Measurements from ENCODE around the gene SAPCD2.

The SAPCD2 gene

GRCh38 chr9:137117269-137117731, 46.9 kb upstream of the SAPCD2 start:
- no peaks in the 10 kb centered on the region for H3K9me3 ChIP-seq (ENCODE audit: control insufficient read depth, insufficient read depth, low read depth, low read length)
- CTCF ChIA-PET: interaction anchor here (0.9 to 10.2 kb wide), 7 partner anchors 9 to 120 kb away, joined by 3 to 69 read pairs (median 5); partner anchors contain the start of genes CYSRT1 and RNF224
- H3K36me3 ChIP-seq (ENCODE audit: control insufficient read depth in 2 of 2, insufficient read depth in 1 of 2, low read length in 2 of 2): no peaks in the 10 kb centered on the region; a peak in 1 of 3 replicates
- no peaks in the 10 kb centered on the region for H3K4me1 ChIP-seq (ENCODE audit: control insufficient read depth, insufficient read depth, low read length)
- no peak overlapping the region for H3K27ac ChIP-seq (ENCODE audit: extremely low read depth, low read depth, low read length)
- TF ChIP-seq ZFP41 (tag by site-specific recombination; IDR thresholded peaks at IDR 0.05; ENCODE audit: borderline replicate concordance) (no peak), ZNF785 (tag by site-specific recombination; IDR thresholded peaks at IDR 0.05) (no peak), ZNF473 (tag by site-specific recombination; IDR thresholded peaks at IDR 0.05) (no peak), YY2 (tag by site-specific recombination; IDR thresholded peaks at IDR 0.05) (no peak), ZNF548 (tag by site-specific recombination; IDR thresholded peaks at IDR 0.05) (no peak), ZNF335 (tag by site-specific recombination; conservative IDR thresholded peaks at IDR 0.05) (no peak), ZNF791 (tag by site-specific recombination; IDR thresholded peaks at IDR 0.05) (no peak), KLF7 (tag by site-specific recombination; IDR thresholded peaks at IDR 0.05; ENCODE audit: borderline replicate concordance) (no peak), ZNF16 (tag by site-specific recombination; IDR thresholded peaks at IDR 0.05; ENCODE audit: low read depth) (no peak), ZNF621 (tag by site-specific recombination; IDR thresholded peaks at IDR 0.05) (no peak), BCL11B (tag by site-specific recombination; IDR thresholded peaks at IDR 0.05; ENCODE audit: low read depth) (no peak), ZNF600 (tag by site-specific recombination; IDR thresholded peaks at IDR 0.05) (no peak), ZNF830 (tag by site-specific recombination; IDR thresholded peaks at IDR 0.05; ENCODE audit: low read depth) (no peak), ZBTB7A (tag by site-specific recombination; IDR thresholded peaks at IDR 0.05; ENCODE audit: low read depth) (no peak), ZNF514 (tag by site-specific recombination; IDR thresholded peaks at IDR 0.05) (no peak), ZNF624 (tag by site-specific recombination; IDR thresholded peaks at IDR 0.05) (no peak), ZNF366 (tag by site-specific recombination; conservative IDR thresholded peaks at IDR 0.05) (no peak), IKZF3 (tag by site-specific recombination; IDR thresholded peaks at IDR 0.05) (no peak), ZBTB26 (tag by site-specific recombination; optimal IDR thresholded peaks at IDR 0.05) (no peak)
- POLR2A ChIA-PET: interaction anchor here (0.6 to 2.0 kb wide), 4 partner anchors 31 to 223 kb away, joined by 3 to 7 read pairs (median 4); partner anchors contain the start of genes MAN1B1 and TPRN
- no peak overlapping the region for H3K4me3 ChIP-seq (ENCODE audit: low read depth, low read length)

DNA sequence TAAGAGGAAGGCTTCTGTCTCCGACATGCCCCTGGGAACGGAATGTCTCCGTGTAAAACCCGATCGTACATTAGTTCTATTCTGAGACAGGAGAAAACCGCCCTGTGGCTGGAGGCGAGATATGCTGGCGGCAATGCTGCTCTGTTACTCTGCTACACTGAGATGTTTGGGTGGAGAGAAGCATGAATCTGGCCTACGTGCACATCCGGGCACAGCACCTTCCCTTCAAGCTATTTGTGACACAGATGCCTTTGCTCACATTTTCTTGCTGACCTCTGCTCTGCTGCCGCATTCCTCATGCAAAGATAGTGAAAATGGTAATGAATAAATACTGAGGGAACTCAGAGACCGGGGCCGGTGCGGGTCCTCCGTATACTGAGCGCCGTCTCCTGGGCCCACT, 46.4 kb upstream of the SAPCD2 start:
- ChIA-PET CTCF (interaction anchor here (0.9 to 10.2 kb wide), 4 partner anchors 8 to 120 kb away, joined by 3 to 69 read pairs (median 4); partner anchors contain the start of genes CYSRT1 and RNF224), POLR2A (interaction anchor here (0.6 to 2.0 kb wide), 2 partner anchors 30 to 223 kb away, joined by 3 to 6 read pairs; partner anchors contain the start of gene MAN1B1)
- no peaks in the 10 kb centered on the region; a peak in 1 of 3 replicates for H3K36me3 ChIP-seq (ENCODE audit: control insufficient read depth in 2 of 2, insufficient read depth in 1 of 2, low read length in 2 of 2)
- H3K4me3 ChIP-seq (ENCODE audit: low read depth, low read length): no peak overlapping the region
- no peak overlapping the region for H3K27ac ChIP-seq (ENCODE audit: extremely low read depth, low read depth, low read length)
- H3K9me3 ChIP-seq (ENCODE audit: control insufficient read depth, insufficient read depth, low read depth, low read length): no peaks in the 10 kb centered on the region
- TF ChIP-seq, protein P1, sequence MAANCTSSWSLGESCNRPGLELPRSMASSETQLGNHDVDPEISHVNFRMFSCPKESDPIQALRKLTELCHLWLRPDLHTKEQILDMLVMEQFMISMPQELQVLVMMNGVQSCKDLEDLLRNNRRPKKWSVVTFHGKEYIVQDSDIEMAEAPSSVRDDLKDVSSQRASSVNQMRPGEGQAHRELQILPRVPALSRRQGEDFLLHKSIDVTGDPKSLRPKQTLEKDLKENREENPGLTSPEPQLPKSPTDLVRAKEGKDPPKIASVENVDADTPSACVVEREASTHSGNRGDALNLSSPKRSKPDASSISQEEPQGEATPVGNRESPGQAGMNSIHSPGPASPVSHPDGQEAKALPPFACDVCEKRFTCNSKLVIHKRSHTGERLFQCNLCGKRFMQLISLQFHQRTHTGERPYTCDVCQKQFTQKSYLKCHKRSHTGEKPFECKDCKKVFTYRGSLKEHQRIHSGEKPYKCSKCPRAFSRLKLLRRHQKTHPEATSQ (tag by site-specific recombination; IDR thresholded peaks at IDR 0.05): no peak
- TF ChIP-seq KLF9 (tag by site-specific recombination; IDR thresholded peaks at IDR 0.05; ENCODE audit: low read depth) (no peak), ZNF707 (tag by site-specific recombination; IDR thresholded peaks at IDR 0.05) (no peak), ZNF843 (tag by site-specific recombination; IDR thresholded peaks at IDR 0.05) (no peak), KLF1 (tag by site-specific recombination; IDR thresholded peaks at IDR 0.05) (no peak)
- no peaks in the 10 kb centered on the region for H3K4me1 ChIP-seq (ENCODE audit: control insufficient read depth, insufficient read depth, low read length)
